ENCODE measurements around the gene GDPD2. TPM values are rescaled to one million over a fixed set of nuclear protein-coding genes. Genes with fewer than 3 reads are reported as not detected.
A peak's percentile ranks its signal among the peaks of the same experiment; 100 is the strongest.

GDPD2 gene
- total RNA-seq, 4 donors from 2014 or later: 0.35 TPM; not detected in 3

DNA sequence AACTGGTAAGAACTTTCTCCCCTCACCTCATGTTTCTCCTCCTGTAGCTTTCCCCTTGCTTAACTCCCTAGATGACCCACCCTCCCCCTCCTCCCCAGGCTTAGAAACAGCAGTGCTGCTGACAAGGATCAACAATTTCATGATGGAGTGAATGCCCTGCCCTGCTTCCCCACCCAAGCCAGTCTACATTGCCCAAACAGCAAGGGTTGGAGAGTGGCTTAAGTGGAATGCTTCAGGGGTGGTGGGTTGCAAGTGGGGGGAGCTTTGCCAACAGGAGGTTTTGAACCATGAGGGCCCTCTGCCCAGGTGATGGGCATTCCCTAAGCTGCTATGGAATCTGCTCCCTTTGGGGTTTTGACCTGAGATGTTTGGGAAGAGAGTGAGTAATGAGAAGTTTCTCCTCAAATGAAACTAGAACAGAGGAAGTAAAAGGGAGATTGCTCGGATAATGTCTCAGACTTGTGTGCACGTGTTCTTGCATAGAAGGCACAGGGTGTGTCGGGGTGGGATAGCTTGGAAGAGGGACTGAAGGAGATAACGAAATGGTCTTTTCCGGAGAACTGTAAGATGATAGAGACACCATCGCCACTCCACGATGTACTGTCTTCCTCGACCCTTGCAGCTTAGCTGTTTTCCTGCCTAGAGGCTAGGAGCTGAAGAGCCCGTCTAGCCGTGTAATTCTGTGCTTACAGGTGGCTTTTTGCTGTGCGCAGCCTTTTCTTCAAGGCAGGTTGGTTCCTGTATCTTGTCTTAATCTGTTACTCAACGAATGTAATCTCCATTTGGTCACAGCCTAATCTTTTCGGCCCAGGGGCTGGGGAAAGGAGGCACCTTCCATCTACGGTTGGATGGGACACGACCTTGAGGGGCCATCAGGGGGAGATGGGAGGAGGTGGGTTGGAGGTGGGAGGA lies 10.1 kb downstream of the GDPD2 start:
- no peak for TF ChIP-seq POLR2A (IDR thresholded peaks at IDR 0.05)
- TF ChIP-seq EP300 (IDR thresholded peaks at IDR 0.05): no peak
- H3K36me3 ChIP-seq: no peaks in the 10 kb centered on the region

DNA sequence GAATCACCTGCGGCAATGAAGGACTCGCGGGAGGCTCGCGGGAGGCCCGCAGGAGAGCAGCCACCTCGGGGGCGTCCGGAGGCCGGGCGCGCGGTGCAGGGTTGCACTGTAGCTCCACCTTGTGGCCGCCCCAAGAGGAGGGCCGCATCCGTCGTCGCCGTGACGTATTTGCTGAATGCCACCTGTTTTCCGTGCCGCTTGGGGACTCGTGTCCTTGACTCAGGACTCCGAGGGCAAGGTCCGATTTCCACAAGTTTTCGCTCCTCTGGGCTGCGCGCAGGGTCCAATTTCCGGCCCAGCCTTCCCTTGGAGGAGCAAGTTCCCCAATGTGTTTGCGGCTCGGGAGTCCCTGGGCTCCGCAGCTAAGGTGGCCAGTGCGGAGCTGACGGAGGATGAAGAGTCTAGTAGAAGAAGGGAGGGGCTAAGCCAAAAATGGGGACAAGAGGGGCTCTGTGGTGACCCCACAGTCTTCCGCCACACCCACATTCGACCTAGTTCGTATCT lies 10.8 kb downstream of the GDPD2 start:
- no peaks in the 10 kb centered on the region for H3K36me3 ChIP-seq
- H3K27ac ChIP-seq: peak overlapping the region; percentile 54 to 83 (median 78)
- no peak for TF ChIP-seq EP300 (IDR thresholded peaks at IDR 0.05)
- TF ChIP-seq, protein P1, sequence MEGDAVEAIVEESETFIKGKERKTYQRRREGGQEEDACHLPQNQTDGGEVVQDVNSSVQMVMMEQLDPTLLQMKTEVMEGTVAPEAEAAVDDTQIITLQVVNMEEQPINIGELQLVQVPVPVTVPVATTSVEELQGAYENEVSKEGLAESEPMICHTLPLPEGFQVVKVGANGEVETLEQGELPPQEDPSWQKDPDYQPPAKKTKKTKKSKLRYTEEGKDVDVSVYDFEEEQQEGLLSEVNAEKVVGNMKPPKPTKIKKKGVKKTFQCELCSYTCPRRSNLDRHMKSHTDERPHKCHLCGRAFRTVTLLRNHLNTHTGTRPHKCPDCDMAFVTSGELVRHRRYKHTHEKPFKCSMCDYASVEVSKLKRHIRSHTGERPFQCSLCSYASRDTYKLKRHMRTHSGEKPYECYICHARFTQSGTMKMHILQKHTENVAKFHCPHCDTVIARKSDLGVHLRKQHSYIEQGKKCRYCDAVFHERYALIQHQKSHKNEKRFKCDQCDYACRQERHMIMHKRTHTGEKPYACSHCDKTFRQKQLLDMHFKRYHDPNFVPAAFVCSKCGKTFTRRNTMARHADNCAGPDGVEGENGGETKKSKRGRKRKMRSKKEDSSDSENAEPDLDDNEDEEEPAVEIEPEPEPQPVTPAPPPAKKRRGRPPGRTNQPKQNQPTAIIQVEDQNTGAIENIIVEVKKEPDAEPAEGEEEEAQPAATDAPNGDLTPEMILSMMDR (IDR thresholded peaks at IDR 0.05): peak; percentile 30 to 80 (median 70)
- H3K4me3 ChIP-seq: peak overlapping the region; percentile 66 to 71
- peaks cover 0 to 14% (median 0%) of the 10 kb centered on the region in 3 donors for H3K4me1 ChIP-seq
- no peaks in the 10 kb centered on the region for H3K9me3 ChIP-seq
- H3K27me3 ChIP-seq: no peaks in the 10 kb centered on the region
- ATAC-seq: peak; percentile 76
- 43% methylated on average over 5 of the region's 37 CpGs; no CpG with 5 or more reads in 1 of the 2 donors for WGBS, 2 donors (ENCODE audit: low coverage in 1 of 2)

More for the DNA sequence above, 10.1 kb downstream of the GDPD2 start:
- ATAC-seq: no peak
- Histone ChIP-seq H3K4me1 (peaks cover 0 to 14% (median 0%) of the 10 kb centered on the region in 3 donors), H3K4me3 (peak overlapping the region; percentile 66 to 71), H3K27me3 (no peaks in the 10 kb centered on the region), H3K27ac (peak overlapping the region in 3 of 4 donors; percentile 77 to 83 (median 79)), H3K9me3 (no peaks in the 10 kb centered on the region)
- WGBS, 2 donors (ENCODE audit: low coverage in 1 of 2): 79 to 89% methylated on average over 10 to 12 of the region's 15 CpGs

GRCh38 chrX:70434352-70434866 lies 11.3 kb downstream of the GDPD2 start:
- TF ChIP-seq POLR2A (IDR thresholded peaks at IDR 0.05) (no peak), POLR2AphosphoS5 (IDR thresholded peaks at IDR 0.05) (peak; percentile 34)
- TF ChIP-seq, protein P1 (IDR thresholded peaks at IDR 0.05): no peak
- Histone ChIP-seq H3K9me3 (no peaks in the 10 kb centered on the region), H3K36me3 (no peaks in the 10 kb centered on the region), H3K4me3 (peak overlapping the region; percentile 66 to 71), H3K4me1 (peaks cover 0 to 14% (median 0%) of the 10 kb centered on the region in 3 donors), H3K27me3 (no peaks in the 10 kb centered on the region), H3K27ac (peak overlapping the region; percentile 54 to 83 (median 78))
- WGBS, 2 donors (ENCODE audit: low coverage in 1 of 2): 0 to 62% methylated on average over 4 to 8 of the region's 45 CpGs
- ATAC-seq: peak; percentile 87

DNA sequence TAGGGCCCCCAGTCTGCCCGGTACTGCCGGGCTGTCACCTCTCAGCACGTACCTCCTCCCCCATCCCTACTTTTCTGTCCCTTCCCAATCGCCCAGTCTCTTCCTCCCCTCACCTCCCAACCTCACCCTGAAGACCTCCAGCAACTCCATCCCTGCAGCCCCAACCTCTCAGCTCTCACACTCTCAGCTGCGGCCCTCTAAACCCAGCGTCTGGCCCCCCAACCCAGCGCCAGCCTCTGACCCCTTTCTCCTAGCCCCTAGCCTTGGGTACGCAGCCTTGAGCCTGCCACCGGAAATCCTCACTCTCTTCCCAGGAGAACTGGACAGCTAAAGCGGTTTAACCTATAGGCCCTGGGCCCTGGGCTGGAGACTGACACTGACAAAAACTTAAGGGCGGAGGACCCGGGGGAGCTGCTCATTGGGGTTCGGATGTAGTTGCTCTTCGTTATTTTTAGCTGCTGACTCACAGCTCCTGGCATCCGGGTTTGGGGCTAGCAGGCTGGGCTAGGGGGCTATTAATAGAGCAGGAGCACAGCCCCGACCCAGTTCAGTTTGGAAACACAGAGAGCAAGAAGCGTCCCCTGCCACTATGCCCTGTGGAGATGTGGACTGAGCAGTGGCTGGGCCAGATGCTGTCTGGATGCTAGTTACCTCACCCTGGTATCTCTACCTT lies 11.9 kb downstream of the GDPD2 start:
- Histone ChIP-seq H3K36me3 (no peaks in the 10 kb centered on the region), H3K4me1 (peaks cover 0 to 14% (median 0%) of the 10 kb centered on the region in 3 donors), H3K9me3 (no peaks in the 10 kb centered on the region), H3K27me3 (no peaks in the 10 kb centered on the region), H3K27ac (peak overlapping the region in 3 of 4 donors; percentile 77 to 83 (median 79)), H3K4me3 (peak overlapping the region; percentile 66 to 71)
- no peak for TF ChIP-seq POLR2AphosphoS5 (IDR thresholded peaks at IDR 0.05)
- no peak for TF ChIP-seq POLR2A (IDR thresholded peaks at IDR 0.05)
- TF ChIP-seq, protein P1 (IDR thresholded peaks at IDR 0.05): no peak
- no peak for TF ChIP-seq EP300 (IDR thresholded peaks at IDR 0.05)
- no peak for ATAC-seq
- 8 to 27% methylated on average over 4 to 5 of the region's 17 CpGs for WGBS, 2 donors (ENCODE audit: low coverage in 1 of 2)

GRCh38 chrX:70436343-70436742 lies 13.2 kb downstream of the GDPD2 start:
- H3K27ac ChIP-seq: no peak overlapping the region
- H3K36me3 ChIP-seq: no peaks in the 10 kb centered on the region
- H3K4me3 ChIP-seq: no peak overlapping the region
- 70% methylated on average over 2 of the region's 16 CpGs; no CpG with 5 or more reads in 1 of the 2 donors for WGBS, 2 donors (ENCODE audit: low coverage in 1 of 2)
- H3K27me3 ChIP-seq: peaks cover 8% of the 10 kb centered on the region
- H3K4me1 ChIP-seq: peaks cover 0 to 14% (median 0%) of the 10 kb centered on the region in 3 donors
- H3K9me3 ChIP-seq: no peaks in the 10 kb centered on the region
- no peak for ATAC-seq
- TF ChIP-seq, protein P1 (IDR thresholded peaks at IDR 0.05): no peak
- no peak for TF ChIP-seq POLR2A (IDR thresholded peaks at IDR 0.05)
- TF ChIP-seq POLR2AphosphoS5 (IDR thresholded peaks at IDR 0.05): no peak
- TF ChIP-seq EP300 (IDR thresholded peaks at IDR 0.05): no peak
